GM23338 (cell line): ENCODE measurements around the gene CAPN1. TPM values are rescaled to one million over a fixed set of nuclear protein-coding genes. Genes with fewer than 3 reads are reported as not detected.
"Not testable (repeated sequence)": the region's sequence is repeated elsewhere in the genome, so short reads cannot be mapped to it uniquely, and the experiment has no call there.

Experiments
- ATAC-seq: fragments of 200-7000 bp; cut with Tn5 transposase; 3 replicates; pipeline ENCODE4 v1.9.1; 2020
- DNase-seq: peaks from one replicate; pipeline ENCODE4 v3.0.0-alpha.2; 2015; ENCODE audit warnings: low spot score
- H2AFZ ChIP-seq: fragments of 200-600 bp; sonication (generic); 2 replicates; pipeline ENCODE4 v1.8.0; 2016; ENCODE audit warnings: antibody characterized with exemption, mild to moderate bottlenecking, moderate library complexity
- H3F3A ChIP-seq: fragments of 200-600 bp; sonication (generic); replicated peaks from 2 replicates; pipeline ENCODE4 v1.8.0; 2017; ENCODE audit warnings: antibody characterized with exemption, mixed run types, low read depth
- H3K27ac ChIP-seq: fragments of 200-600 bp; sonication (generic); 2 replicates; pipeline ENCODE4 v1.6.1; 2016; ENCODE audit warnings: low read depth
- H3K27me3 ChIP-seq: fragments of 200-600 bp; sonication (generic); 2 replicates; pipeline ENCODE4 v1.8.0; 2016; ENCODE audit warnings: mild to moderate bottlenecking, mixed run types, moderate library complexity; ENCODE audit not compliant: insufficient read depth
- H3K36me3 ChIP-seq: fragments of 200-600 bp; sonication (generic); 2 replicates; pipeline ENCODE4 v1.8.0; 2016; ENCODE audit warnings: mild to moderate bottlenecking; ENCODE audit not compliant: insufficient read depth
- H3K4me1 ChIP-seq: fragments of 200-600 bp; sonication (generic); 2 replicates; pipeline ENCODE4 v1.8.0; 2016; ENCODE audit warnings: mild to moderate bottlenecking, moderate library complexity; ENCODE audit not compliant: insufficient read depth
- H3K4me2 ChIP-seq: fragments of 200-600 bp; sonication (generic); 2 replicates; pipeline ENCODE4 v1.7.1; 2017; ENCODE audit warnings: mixed run types
- H3K4me3 ChIP-seq: fragments of 200-600 bp; sonication (generic); 2 replicates; pipeline ENCODE4 v1.6.1; 2016; ENCODE audit warnings: mixed run types
- H3K79me2 ChIP-seq: fragments of 200-600 bp; sonication (generic); replicated peaks from 2 replicates; pipeline ENCODE4 v1.8.0; 2017; ENCODE audit warnings: mild to moderate bottlenecking; ENCODE audit not compliant: insufficient read depth
- H3K9me2 ChIP-seq: fragments of 200-600 bp; sonication (generic); 2 replicates; pipeline ENCODE4 v1.8.0; 2017; ENCODE audit not compliant: insufficient read depth
- H4K20me1 ChIP-seq: fragments of 200-600 bp; sonication (generic); replicated peaks from 2 replicates; pipeline ENCODE4 v1.8.0; 2017; ENCODE audit warnings: mild to moderate bottlenecking; ENCODE audit not compliant: insufficient read depth
- H3K27ac Mint-ChIP-seq: 2 replicates; pipeline ENCODE4 v1.8.0; 2020; ENCODE audit warnings: inconsistent platforms, mild to moderate bottlenecking, moderate library complexity, mixed read lengths
- H3K27me3 Mint-ChIP-seq: 3 replicates; pipeline ENCODE4 v1.8.0; 2022; ENCODE audit warnings: low read depth, mild to moderate bottlenecking, moderate library complexity, mixed read lengths, inconsistent platforms; ENCODE audit not compliant: insufficient read depth, poor library complexity
- H3K36me3 Mint-ChIP-seq: 3 replicates; pipeline ENCODE4 v1.8.0; 2021; ENCODE audit warnings: low read depth, mild to moderate bottlenecking, inconsistent platforms, moderate library complexity, mixed read lengths
- H3K4me1 Mint-ChIP-seq: 3 replicates; pipeline ENCODE4 v1.8.0; 2020; ENCODE audit warnings: mild to moderate bottlenecking, inconsistent platforms, mixed read lengths
- H3K4me3 Mint-ChIP-seq: 3 replicates; pipeline ENCODE4 v1.8.0; 2021; ENCODE audit warnings: moderate library complexity, mild to moderate bottlenecking, inconsistent platforms, mixed read lengths
- H3K9me3 Mint-ChIP-seq: 3 replicates; pipeline ENCODE4 v1.8.0; 2020; ENCODE audit warnings: moderate library complexity, mild to moderate bottlenecking, inconsistent platforms, mixed read lengths
- CREB1 ChIP-seq: fragments of 250-450 bp; sonication (Bioruptor Pico); IDR thresholded peaks from 2 replicates; pipeline ENCODE4 v1.5.0; 2020; ENCODE audit warnings: low read depth, mild to moderate bottlenecking, moderate library complexity
- EZH2 ChIP-seq: fragments of 200-600 bp; sonication (generic); IDR thresholded peaks from one replicate; pipeline ENCODE4 v1.8.0; 2017; ENCODE audit warnings: antibody characterized with exemption, mild to moderate bottlenecking, low read depth; ENCODE audit not compliant: unreplicated experiment
- EZH2phosphoT487 ChIP-seq: fragments of 200-600 bp; sonication (generic); IDR thresholded peaks from one replicate; pipeline ENCODE4 v1.8.1; 2018; ENCODE audit warnings: antibody characterized with exemption; ENCODE audit not compliant: unreplicated experiment
- NANOG ChIP-seq: IDR thresholded peaks from 2 replicates; pipeline ENCODE4 v1.6.1; 2016; ENCODE audit warnings: antibody characterized with exemption, borderline replicate concordance
- ZNF114 ChIP-seq: fragments of 250-450 bp; sonication (Bioruptor Pico); IDR thresholded peaks from 2 replicates; pipeline ENCODE4 v1.5.0; 2020; ENCODE audit warnings: mild to moderate bottlenecking, moderate library complexity
- ZNF462 ChIP-seq: fragments of 250-450 bp; sonication (Bioruptor Pico); IDR thresholded peaks from 2 replicates; pipeline ENCODE4 v1.5.0; 2020; ENCODE audit warnings: mild to moderate bottlenecking, moderate library complexity
- polyA plus RNA-seq: library from polyadenylated mRNA; unstranded; fragments of >200 nt; fragmentation: Nextera tagmentation; extraction: Ambion mirVana; gene quantifications from 2 replicates; pipeline ENCODE4 v1.2.1, GENCODE V29; 2016
- total RNA-seq: library from RNA; depleted of rRNA; stranded (reverse); fragments of >200 nt; shearing (Covaris generic); gene quantifications from 2 replicates; pipeline ENCODE4 v1.2.3, GENCODE V29; 2014
- TF ChIP-seq, protein P1 (sequence below), 2 experiments: fragments of 200-600 bp in 1 of 2; sonication (generic) in 1 of 2; conservative IDR thresholded peaks; 2 replicates each; pipeline versions ENCODE4 v1.5.1 to v1.6.1; 2016 to 2017; ENCODE audit warnings: antibody characterized with exemption in 2 of 2, low read depth in 2 of 2, mild to moderate bottlenecking in 2 of 2, moderate library complexity in 1 of 2
- TF ChIP-seq, protein P2 (sequence below): IDR thresholded peaks from one replicate; pipeline ENCODE4 v1.6.1; 2018; ENCODE audit warnings: antibody characterized with exemption; ENCODE audit not compliant: unreplicated experiment
- TF ChIP-seq, protein P3 (sequence below): IDR thresholded peaks from 2 replicates; pipeline ENCODE4 v1.6.1; 2016; ENCODE audit warnings: antibody characterized with exemption

Gene CAPN1
- total and polyA plus RNA-seq, 2 experiments from 2014 or later, result 67.3 to 277 TPM

DNA sequence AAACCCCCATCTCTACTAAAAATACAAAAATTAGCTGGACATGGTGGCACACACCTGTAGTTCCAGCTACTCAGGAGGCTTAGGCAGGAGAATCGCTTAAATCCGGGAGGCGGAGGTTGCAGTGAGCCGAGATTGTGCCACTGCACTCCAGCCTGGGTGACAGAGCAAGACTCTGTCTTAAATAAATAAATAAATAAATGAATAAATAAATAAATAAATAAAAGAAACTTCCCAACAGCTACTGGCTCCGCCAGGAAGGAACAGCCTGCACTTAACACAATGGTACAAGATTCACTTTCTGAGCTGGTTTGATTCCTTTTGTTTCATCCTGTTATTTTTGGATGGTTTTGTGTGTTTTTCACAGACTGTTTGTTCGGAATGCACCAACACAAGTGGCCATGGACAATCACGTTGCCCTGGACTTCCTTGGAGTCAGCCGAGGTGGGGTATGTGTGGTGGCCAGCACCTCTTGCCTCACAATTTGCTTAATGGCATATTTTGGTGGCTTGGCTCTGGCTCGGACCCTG, 66.5 kb downstream of the CAPN1 start:
- not testable (repeated sequence) for DNase-seq, H2AFZ ChIP-seq, H3K79me2 ChIP-seq, H3F3A ChIP-seq, H4K20me1 ChIP-seq, H3K36me3 ChIP-seq, H3K36me3 Mint-ChIP-seq, H3K27me3 ChIP-seq, H3K27ac ChIP-seq, H3K4me1 Mint-ChIP-seq, H3K27ac Mint-ChIP-seq, H3K9me2 ChIP-seq, H3K4me1 ChIP-seq, ATAC-seq, H3K4me2 ChIP-seq, H3K4me3 ChIP-seq, H3K4me3 Mint-ChIP-seq, H3K9me3 Mint-ChIP-seq
- peaks cover 15% of the 10 kb centered on the region for H3K27me3 Mint-ChIP-seq

DNA sequence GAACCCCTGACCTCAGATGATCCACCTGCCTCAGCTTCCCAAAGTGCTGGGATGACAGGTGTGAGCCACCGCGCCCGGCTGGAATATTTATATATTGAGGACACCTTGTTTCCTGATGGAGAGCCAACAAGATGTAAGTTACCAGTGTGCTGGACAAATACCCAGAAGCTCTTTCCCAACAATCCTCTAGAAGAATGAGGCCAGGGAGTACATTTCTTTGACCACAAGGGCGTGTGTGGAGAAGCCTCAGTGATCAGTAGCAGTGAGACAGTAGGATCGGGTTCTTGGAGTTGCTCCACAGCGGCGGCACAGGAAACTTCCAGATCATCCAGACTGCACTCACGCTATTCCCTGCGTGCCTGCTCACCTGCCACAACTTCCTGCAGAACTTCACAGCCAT, 69.7 kb downstream of the CAPN1 start:
- Mint-ChIP-seq H3K27ac (no peak overlapping the region), H3K4me3 (no peak overlapping the region), H3K4me1 (no peaks in the 10 kb centered on the region), H3K36me3 (no peaks in the 10 kb centered on the region), H3K27me3 (peaks cover 12% of the 10 kb centered on the region), H3K9me3 (no peaks in the 10 kb centered on the region; the same call in 2 of the 3 replicates)
- DNase-seq (no peak), ATAC-seq (no peak)
- Histone ChIP-seq H3F3A (peaks cover 7% of the 10 kb centered on the region; the same call in 1 of the 2 replicates), H3K36me3 (no peaks in the 10 kb centered on the region), H3K27me3 (no peaks in the 10 kb centered on the region), H3K79me2 (no peaks in the 10 kb centered on the region), H3K4me3 (no peak overlapping the region), H3K4me1 (no peaks in the 10 kb centered on the region), H2AFZ (no peak overlapping the region), H4K20me1 (no peaks in the 10 kb centered on the region), H3K27ac (no peak overlapping the region), H3K9me2 (no peaks in the 10 kb centered on the region), H3K4me2 (no peak overlapping the region)
- no peak for TF ChIP-seq CREB1 (CRISPR knock-in tag)
- TF ChIP-seq ZNF114 (CRISPR knock-in tag), result no peak
- TF ChIP-seq EZH2, result no peak
- TF ChIP-seq EZH2phosphoT487, result no peak
- TF ChIP-seq, protein P1, sequence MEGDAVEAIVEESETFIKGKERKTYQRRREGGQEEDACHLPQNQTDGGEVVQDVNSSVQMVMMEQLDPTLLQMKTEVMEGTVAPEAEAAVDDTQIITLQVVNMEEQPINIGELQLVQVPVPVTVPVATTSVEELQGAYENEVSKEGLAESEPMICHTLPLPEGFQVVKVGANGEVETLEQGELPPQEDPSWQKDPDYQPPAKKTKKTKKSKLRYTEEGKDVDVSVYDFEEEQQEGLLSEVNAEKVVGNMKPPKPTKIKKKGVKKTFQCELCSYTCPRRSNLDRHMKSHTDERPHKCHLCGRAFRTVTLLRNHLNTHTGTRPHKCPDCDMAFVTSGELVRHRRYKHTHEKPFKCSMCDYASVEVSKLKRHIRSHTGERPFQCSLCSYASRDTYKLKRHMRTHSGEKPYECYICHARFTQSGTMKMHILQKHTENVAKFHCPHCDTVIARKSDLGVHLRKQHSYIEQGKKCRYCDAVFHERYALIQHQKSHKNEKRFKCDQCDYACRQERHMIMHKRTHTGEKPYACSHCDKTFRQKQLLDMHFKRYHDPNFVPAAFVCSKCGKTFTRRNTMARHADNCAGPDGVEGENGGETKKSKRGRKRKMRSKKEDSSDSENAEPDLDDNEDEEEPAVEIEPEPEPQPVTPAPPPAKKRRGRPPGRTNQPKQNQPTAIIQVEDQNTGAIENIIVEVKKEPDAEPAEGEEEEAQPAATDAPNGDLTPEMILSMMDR (conservative IDR thresholded peaks at IDR 0.05; ENCODE audit: low read depth in 2 of 2), result no peak
- TF ChIP-seq NANOG, result no peak
- TF ChIP-seq, protein P2, sequence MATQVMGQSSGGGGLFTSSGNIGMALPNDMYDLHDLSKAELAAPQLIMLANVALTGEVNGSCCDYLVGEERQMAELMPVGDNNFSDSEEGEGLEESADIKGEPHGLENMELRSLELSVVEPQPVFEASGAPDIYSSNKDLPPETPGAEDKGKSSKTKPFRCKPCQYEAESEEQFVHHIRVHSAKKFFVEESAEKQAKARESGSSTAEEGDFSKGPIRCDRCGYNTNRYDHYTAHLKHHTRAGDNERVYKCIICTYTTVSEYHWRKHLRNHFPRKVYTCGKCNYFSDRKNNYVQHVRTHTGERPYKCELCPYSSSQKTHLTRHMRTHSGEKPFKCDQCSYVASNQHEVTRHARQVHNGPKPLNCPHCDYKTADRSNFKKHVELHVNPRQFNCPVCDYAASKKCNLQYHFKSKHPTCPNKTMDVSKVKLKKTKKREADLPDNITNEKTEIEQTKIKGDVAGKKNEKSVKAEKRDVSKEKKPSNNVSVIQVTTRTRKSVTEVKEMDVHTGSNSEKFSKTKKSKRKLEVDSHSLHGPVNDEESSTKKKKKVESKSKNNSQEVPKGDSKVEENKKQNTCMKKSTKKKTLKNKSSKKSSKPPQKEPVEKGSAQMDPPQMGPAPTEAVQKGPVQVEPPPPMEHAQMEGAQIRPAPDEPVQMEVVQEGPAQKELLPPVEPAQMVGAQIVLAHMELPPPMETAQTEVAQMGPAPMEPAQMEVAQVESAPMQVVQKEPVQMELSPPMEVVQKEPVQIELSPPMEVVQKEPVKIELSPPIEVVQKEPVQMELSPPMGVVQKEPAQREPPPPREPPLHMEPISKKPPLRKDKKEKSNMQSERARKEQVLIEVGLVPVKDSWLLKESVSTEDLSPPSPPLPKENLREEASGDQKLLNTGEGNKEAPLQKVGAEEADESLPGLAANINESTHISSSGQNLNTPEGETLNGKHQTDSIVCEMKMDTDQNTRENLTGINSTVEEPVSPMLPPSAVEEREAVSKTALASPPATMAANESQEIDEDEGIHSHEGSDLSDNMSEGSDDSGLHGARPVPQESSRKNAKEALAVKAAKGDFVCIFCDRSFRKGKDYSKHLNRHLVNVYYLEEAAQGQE, result no peak
- TF ChIP-seq ZNF462 (CRISPR knock-in tag), result no peak
- TF ChIP-seq, protein P3, sequence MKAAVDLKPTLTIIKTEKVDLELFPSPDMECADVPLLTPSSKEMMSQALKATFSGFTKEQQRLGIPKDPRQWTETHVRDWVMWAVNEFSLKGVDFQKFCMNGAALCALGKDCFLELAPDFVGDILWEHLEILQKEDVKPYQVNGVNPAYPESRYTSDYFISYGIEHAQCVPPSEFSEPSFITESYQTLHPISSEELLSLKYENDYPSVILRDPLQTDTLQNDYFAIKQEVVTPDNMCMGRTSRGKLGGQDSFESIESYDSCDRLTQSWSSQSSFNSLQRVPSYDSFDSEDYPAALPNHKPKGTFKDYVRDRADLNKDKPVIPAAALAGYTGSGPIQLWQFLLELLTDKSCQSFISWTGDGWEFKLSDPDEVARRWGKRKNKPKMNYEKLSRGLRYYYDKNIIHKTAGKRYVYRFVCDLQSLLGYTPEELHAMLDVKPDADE, result no peak
